Activated CD4-positive, alpha-beta memory T cell treated with anti-CD3 and anti-CD28 coated beads for 36 hours (primary cell): ENCODE results near the gene HEPN1. TPM values are rescaled to one million over a fixed set of nuclear protein-coding genes. Genes with fewer than 3 reads are reported as not detected.

Source experiments
- CTCF ChIA-PET: fragments of 350-600 bp; sonication (Branson Sonifier 250); formaldehyde crosslinking; loops from one replicate; lab custom pipeline; 2021; ENCODE audit warnings: antibody characterized with exemption, inconsistent platforms; lab: Charles Lee
- POLR2A ChIA-PET: fragments of 350-600 bp; sonication (Branson Sonifier 250); formaldehyde crosslinking; loops from one replicate; lab custom pipeline; 2021; ENCODE audit warnings: antibody characterized with exemption; lab: Charles Lee
- DNase-seq: peaks from one replicate; pipeline ENCODE4 v3.0.0-alpha.2; 2020
- H3K27ac Mint-ChIP-seq: one replicate; pipeline ENCODE4 v1.8.0; 2021; ENCODE audit warnings: mixed read lengths
- H3K27me3 Mint-ChIP-seq: one replicate; pipeline ENCODE4 v1.8.0; 2021; ENCODE audit warnings: mixed read lengths
- H3K36me3 Mint-ChIP-seq: one replicate; pipeline ENCODE4 v1.8.0; 2021; ENCODE audit warnings: mixed read lengths
- H3K4me1 Mint-ChIP-seq: one replicate; pipeline ENCODE4 v1.8.0; 2021; ENCODE audit warnings: low read depth, mixed read lengths
- H3K4me3 Mint-ChIP-seq: one replicate; pipeline ENCODE4 v1.8.0; 2021; ENCODE audit warnings: mild to moderate bottlenecking, mixed read lengths
- H3K9me3 Mint-ChIP-seq: one replicate; pipeline ENCODE4 v1.8.0; 2021; ENCODE audit warnings: mixed read lengths
- intact Hi-C: fragments of 100-400 bp; cut with micrococcal nuclease; formaldehyde crosslinking; loops from one replicate; pipeline ENCODE4 v1.15.1; 2023
- total RNA-seq, 2 experiments: library from RNA; stranded (reverse); gene quantifications; one replicate each; pipeline ENCODE4 v1.2.3, GENCODE V29; 2021

HEPN1 gene
- total RNA-seq, 2 experiments from 2014 or later: not detected

DNA sequence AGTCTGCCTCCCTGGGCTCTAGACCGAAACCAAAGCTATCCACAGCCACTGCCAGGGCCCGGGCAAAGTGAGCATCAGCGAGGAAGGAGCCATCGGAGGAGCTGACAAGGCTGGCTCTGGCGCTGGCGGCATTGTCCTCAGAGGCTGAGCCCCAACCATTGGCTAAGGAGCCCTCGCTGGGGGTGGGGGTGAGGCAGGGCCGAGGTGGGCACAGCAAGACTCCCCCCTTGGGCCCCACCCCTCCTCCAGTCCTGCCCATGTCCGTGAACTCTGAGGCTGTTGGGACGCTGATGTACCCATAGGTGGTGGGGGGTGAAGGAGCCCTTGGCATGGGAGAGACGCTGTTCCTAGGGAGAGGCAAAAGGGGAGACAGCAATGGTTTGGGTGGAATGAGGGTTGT, 32.6 kb upstream of the HEPN1 start:
- no peaks in the 10 kb centered on the region for H3K9me3 Mint-ChIP-seq
- no peak for DNase-seq
- ChIA-PET CTCF (interaction anchor here (1.1 kb wide), 1 partner anchor 10 kb away, joined by 4 read pairs; no protein-coding TSS in a partner anchor), POLR2A (no interaction called here)
- H3K4me1 Mint-ChIP-seq: no peaks in the 10 kb centered on the region
- intact Hi-C loops: no loop called here
- H3K27ac Mint-ChIP-seq: no peak overlapping the region
- peaks cover 10% of the 10 kb centered on the region for H3K27me3 Mint-ChIP-seq
- H3K4me3 Mint-ChIP-seq: no peak overlapping the region
- H3K36me3 Mint-ChIP-seq: no peaks in the 10 kb centered on the region

DNA sequence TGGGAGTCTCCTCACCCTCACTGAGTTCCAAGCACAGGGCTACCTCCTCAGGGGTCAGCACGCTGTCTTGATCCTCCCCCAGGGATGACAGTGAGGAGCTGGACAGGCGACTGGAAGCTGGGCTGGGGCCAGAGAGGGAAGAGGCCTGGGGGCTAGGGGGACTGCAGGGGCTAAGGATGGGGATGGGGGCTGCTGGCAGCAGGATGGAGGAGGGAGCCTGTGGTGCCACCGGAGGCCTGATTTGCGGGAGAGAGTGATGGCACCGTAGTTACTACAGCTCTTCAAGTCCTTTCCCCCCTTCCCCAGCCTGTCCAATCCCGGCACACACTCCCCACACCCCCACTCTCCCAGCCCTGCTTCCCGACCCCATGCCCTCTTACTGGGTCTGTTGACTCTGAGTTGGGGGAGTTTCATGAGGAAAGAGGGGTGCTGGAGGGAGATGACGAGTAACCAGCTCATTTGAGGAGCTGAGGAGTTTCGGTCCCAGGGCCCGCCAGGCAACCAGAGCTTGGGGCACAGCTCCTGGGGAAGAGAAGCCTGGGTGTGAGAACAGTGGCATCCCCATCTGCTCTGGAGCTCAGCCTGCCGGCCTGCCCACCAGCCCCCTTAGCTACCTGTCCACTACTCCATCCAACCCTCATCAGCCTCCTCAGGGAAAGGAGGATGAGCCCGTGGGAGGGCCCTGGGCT, 31.9 kb upstream of the HEPN1 start:
- no peak overlapping the region for H3K27ac Mint-ChIP-seq
- no peaks in the 10 kb centered on the region for H3K4me1 Mint-ChIP-seq
- POLR2A ChIA-PET: no interaction called here
- H3K4me3 Mint-ChIP-seq: no peak overlapping the region
- no peak for DNase-seq
- H3K36me3 Mint-ChIP-seq: no peaks in the 10 kb centered on the region
- H3K9me3 Mint-ChIP-seq: no peaks in the 10 kb centered on the region
- CTCF ChIA-PET: interaction anchor here (1.1 kb wide), 1 partner anchor 11 kb away, joined by 4 read pairs; no protein-coding TSS in a partner anchor
- peaks cover 10% of the 10 kb centered on the region for H3K27me3 Mint-ChIP-seq
- intact Hi-C loops: no loop called here

DNA sequence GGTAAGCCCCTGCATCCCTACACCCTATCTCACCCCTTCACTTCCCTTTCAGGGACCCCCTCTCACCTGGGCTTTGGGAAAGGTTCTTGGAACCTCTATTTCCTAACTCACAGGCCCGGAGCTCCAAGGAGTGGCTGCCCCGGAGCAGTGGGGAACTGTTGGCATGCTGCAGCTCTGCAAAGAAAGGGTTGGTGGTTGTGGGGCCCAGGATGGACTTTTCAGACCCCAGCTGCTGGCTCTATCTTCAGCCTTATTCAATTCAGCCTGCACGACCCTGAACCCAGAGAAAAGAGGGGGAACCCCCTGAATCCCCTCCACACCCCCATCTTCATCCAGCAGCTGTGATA, 31.4 kb upstream of the HEPN1 start:
- CTCF ChIA-PET: interaction anchor here (1.1 kb wide), 1 partner anchor 11 kb away, joined by 3 read pairs; no protein-coding TSS in a partner anchor
- no peak for DNase-seq
- POLR2A ChIA-PET: no interaction called here
- H3K4me3 Mint-ChIP-seq: no peak overlapping the region
- intact Hi-C loops: no loop called here
- no peaks in the 10 kb centered on the region for H3K36me3 Mint-ChIP-seq
- no peak overlapping the region for H3K27ac Mint-ChIP-seq
- H3K9me3 Mint-ChIP-seq: no peaks in the 10 kb centered on the region
- H3K27me3 Mint-ChIP-seq: peaks cover 10% of the 10 kb centered on the region
- H3K4me1 Mint-ChIP-seq: no peaks in the 10 kb centered on the region

DNA sequence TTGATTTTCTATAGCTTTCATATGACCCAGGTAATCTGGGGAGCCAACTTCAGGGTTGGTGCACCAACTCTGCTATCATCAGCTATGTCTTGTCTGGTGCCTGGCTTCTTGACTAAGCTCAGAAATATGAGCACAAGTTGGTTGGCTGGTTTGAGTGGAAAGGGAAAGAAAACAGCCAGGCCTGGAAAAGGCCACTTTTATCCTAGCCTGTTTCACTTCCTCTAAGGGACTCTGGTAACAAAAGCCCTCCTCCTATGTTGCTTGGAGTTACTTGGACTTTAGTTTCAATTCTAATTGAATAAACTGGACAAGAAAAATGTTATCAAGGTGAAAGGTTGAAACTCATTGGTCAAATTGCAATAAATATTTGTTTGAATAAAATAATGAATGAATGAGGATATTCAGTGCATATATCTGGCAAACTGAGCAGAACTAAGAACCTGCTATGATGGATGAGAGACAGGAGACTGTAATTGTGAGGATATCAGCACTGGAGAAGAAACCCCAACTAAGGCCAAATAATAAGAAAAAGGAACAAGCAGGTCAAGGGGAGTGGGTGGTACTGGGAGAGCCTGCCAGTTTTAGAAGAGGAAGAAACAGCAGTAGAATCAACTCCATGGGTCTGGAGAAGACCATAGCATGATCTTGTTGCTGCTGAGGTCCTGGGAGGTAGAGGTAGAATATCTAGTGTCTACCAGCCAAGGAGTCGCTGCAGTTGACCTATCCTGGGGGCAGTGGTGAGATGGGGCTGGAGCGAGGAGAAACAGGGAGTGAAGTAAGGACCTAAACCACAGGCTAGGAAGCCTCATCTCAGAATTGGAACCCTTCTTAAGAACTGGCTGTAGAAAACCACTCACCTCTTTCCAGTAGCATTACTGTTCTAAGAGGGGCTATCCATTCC, 29.6 kb upstream of the HEPN1 start:
- intact Hi-C loops: no loop called here
- CTCF ChIA-PET: interaction anchor here (1.2 to 1.4 kb wide), 2 partner anchors 23 to 253 kb away, joined by 3 to 5 read pairs; no protein-coding TSS in a partner anchor
- Mint-ChIP-seq H3K27ac (no peak overlapping the region), H3K9me3 (no peaks in the 10 kb centered on the region), H3K4me1 (no peaks in the 10 kb centered on the region), H3K36me3 (no peaks in the 10 kb centered on the region), H3K4me3 (no peak overlapping the region), H3K27me3 (peaks cover 10% of the 10 kb centered on the region)
- POLR2A ChIA-PET: no interaction called here
- no peak for DNase-seq

GRCh38 chr11:124890151-124890550, 28.9 kb upstream of the HEPN1 start:
- no peaks in the 10 kb centered on the region for H3K4me1 Mint-ChIP-seq
- DNase-seq: no peak
- H3K9me3 Mint-ChIP-seq: no peaks in the 10 kb centered on the region
- no peaks in the 10 kb centered on the region for H3K36me3 Mint-ChIP-seq
- intact Hi-C loops: no loop called here
- H3K4me3 Mint-ChIP-seq: no peak overlapping the region
- no peak overlapping the region for H3K27ac Mint-ChIP-seq
- CTCF ChIA-PET: interaction anchor here (1.4 kb wide), 1 partner anchor 252 kb away, joined by 3 read pairs; no protein-coding TSS in a partner anchor
- peaks cover 10% of the 10 kb centered on the region for H3K27me3 Mint-ChIP-seq
- POLR2A ChIA-PET: no interaction called here

- no peak for DNase-seq
- no peak overlapping the region for H3K27ac Mint-ChIP-seq
- ChIA-PET CTCF (interaction anchor here (0.6 to 2.5 kb wide), 3 partner anchors 14 to 251 kb away, joined by 3 to 10 read pairs (median 3); no protein-coding TSS in a partner anchor), POLR2A (no interaction called here)
- no peak overlapping the region for H3K4me3 Mint-ChIP-seq
- intact Hi-C loops: no loop called here
- no peaks in the 10 kb centered on the region for H3K4me1 Mint-ChIP-seq
- H3K36me3 Mint-ChIP-seq: no peaks in the 10 kb centered on the region
- peaks cover 8% of the 10 kb centered on the region for H3K27me3 Mint-ChIP-seq
- no peaks in the 10 kb centered on the region for H3K9me3 Mint-ChIP-seq
Measured at GRCh38 chr11:124890683-124891372, 28.2 kb upstream of the HEPN1 start.

DNA sequence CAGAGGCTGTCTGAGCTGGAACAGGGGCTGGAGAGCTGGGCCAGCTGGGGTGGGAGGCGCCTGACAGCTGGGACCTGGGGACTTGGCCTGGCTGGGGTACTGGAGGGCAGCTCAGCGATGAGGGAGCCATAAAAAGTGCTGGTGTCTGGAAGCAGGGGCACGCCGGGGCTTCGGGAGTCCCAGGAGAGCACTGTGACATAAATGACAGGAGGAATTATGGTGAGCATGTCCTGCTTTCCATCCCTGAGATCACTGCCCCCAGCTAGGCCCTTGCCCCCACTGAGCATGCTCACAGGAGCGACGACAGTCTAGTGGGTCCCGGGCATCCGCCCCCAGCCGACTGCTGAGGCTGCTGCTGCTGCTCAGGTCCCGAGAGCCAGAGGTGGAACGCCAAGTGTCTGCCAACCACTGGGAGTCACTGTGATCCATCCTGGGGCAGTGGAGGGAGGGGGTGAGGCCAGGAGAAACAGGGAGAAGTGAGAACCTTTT, 27.6 kb upstream of the HEPN1 start:
- DNase-seq: no peak
- CTCF ChIA-PET: interaction anchor here (0.6 to 2.5 kb wide), 2 partner anchors 15 to 147 kb away, joined by 3 to 10 read pairs; no protein-coding TSS in a partner anchor
- H3K27me3 Mint-ChIP-seq: peaks cover 5% of the 10 kb centered on the region
- intact Hi-C loops: no loop called here
- POLR2A ChIA-PET: no interaction called here
- no peaks in the 10 kb centered on the region for H3K9me3 Mint-ChIP-seq
- no peak overlapping the region for H3K4me3 Mint-ChIP-seq
- H3K36me3 Mint-ChIP-seq: no peaks in the 10 kb centered on the region
- no peak overlapping the region for H3K27ac Mint-ChIP-seq
- no peaks in the 10 kb centered on the region for H3K4me1 Mint-ChIP-seq

- H3K9me3 Mint-ChIP-seq: no peaks in the 10 kb centered on the region
- ChIA-PET POLR2A (no interaction called here), CTCF (interaction anchor here (2.5 kb wide), 1 partner anchor 16 kb away, joined by 10 read pairs; no protein-coding TSS in a partner anchor)
- H3K36me3 Mint-ChIP-seq: no peaks in the 10 kb centered on the region
- no peak overlapping the region for H3K27ac Mint-ChIP-seq
- DNase-seq: no peak
- intact Hi-C loops: no loop called here
- peaks cover 5% of the 10 kb centered on the region for H3K27me3 Mint-ChIP-seq
- H3K4me3 Mint-ChIP-seq: no peak overlapping the region
- no peaks in the 10 kb centered on the region for H3K4me1 Mint-ChIP-seq
Measured at GRCh38 chr11:124892146-124892545, 26.9 kb upstream of the HEPN1 start.

DNA sequence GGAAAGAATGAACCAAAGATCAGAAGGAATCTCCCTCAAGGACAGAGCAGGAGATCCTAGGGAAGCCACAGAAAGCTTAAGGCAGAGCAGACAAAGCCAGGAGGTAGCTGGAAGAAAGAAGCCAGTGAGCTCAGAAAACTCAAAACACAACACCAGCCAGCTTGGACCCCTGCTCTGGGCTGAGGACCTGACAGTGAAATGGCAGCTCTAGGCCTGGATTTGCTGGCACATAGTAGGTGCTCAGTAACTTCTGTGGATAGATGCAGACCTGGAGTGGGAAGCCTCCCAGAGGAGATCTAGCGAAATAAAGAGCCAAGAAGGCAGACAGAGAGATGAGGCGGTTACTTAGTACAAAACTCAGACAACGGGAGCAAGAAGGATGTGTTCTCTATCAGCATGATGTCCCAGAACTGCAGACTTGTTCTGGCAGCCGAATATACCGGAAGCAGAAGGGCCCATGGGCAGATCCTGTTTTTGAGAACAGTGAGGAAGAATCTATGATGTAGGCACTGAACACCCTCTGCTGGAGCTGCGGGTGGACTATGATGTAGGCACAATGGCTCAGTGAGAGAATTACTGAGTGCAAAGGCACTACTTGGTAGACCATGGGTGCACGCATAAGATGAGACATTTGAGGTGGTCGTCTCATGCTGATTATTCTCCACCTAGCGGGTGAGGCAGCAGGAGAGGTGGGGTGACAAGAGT, 26.1 kb upstream of the HEPN1 start:
- ChIA-PET CTCF (interaction anchor here (2.5 kb wide), 1 partner anchor 17 kb away, joined by 10 read pairs; no protein-coding TSS in a partner anchor), POLR2A (no interaction called here)
- Mint-ChIP-seq H3K27me3 (peaks cover 4% of the 10 kb centered on the region), H3K4me3 (no peak overlapping the region), H3K36me3 (no peaks in the 10 kb centered on the region), H3K27ac (no peak overlapping the region), H3K4me1 (peaks cover 2% of the 10 kb centered on the region), H3K9me3 (no peaks in the 10 kb centered on the region)
- intact Hi-C loops: no loop called here
- DNase-seq: no peak

DNA sequence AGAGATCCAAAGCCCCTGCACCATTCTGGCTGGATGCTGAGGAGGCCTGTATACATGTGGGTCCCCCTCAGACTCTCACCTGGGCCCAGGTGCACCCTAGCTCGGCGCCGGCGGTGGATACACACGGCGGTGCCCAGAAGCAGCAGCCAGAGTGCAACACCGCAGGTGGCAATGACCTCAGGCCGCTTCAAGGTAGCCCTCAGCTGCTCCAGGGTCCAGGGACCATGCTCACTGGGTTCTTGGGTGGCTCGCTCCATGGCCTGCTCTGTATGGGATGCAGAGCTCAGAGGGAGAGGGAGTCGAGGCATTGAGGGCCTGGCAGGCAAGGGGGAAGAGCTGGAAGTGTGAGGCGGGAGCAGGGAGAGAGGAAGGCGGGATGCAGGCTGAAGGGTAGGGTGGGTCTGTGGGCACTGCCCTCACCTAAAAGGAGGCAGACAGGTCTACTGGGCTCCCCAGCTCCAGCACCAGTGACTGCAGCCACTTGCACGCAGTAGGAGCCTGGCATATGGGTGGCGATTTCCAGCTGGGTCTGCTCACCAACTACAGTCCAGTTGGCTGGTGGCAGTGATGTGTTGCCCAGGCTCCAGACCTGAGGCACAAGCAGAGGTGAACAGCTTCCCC, 25.2 kb upstream of the HEPN1 start:
- DNase-seq: no peak
- H3K27ac Mint-ChIP-seq: no peak overlapping the region
- H3K4me3 Mint-ChIP-seq: no peak overlapping the region
- H3K36me3 Mint-ChIP-seq: no peaks in the 10 kb centered on the region
- peaks cover 2% of the 10 kb centered on the region for H3K4me1 Mint-ChIP-seq
- intact Hi-C loops: no loop called here
- ChIA-PET POLR2A (no interaction called here), CTCF (no interaction called here)
- no peaks in the 10 kb centered on the region for H3K27me3 Mint-ChIP-seq
- no peaks in the 10 kb centered on the region for H3K9me3 Mint-ChIP-seq
